Fibroblast of peridontal ligament (primary cell): ENCODE measurements around the gene AHSG.
A peak's percentile ranks its signal among the peaks of the same experiment; 100 is the strongest.
"Not testable (repeated sequence)": the region's sequence is repeated elsewhere in the genome, so short reads cannot be mapped to it uniquely, and the experiment has no call there.

Source experiments
- DNase-seq: peaks from one replicate; pipeline ENCODE4 v3.0.0-alpha.2; 2010; ENCODE audit errors: extremely low read depth

AHSG gene

GRCh38 chr3:186612721-186613636 is at the start of gene AHSG:
AHSG (plus strand) TSS chr3:186613060; CDS start chr3:186613142, 82 bp downstream.
- DNase-seq, result no peak

GRCh38 chr3:186564586-186564985 is 48.3 kb upstream of the AHSG start:
- no peak for DNase-seq

- peak; percentile 14 for DNase-seq
Observed at GRCh38 chr3:186566772-186567071, 46.1 kb upstream of the AHSG start.

- DNase-seq, result peak; percentile 82
Observed at GRCh38 chr3:186567072-186567921, 45.6 kb upstream of the AHSG start, which contains the start of gene TBCCD1. TBCCD1 (minus strand) TSS chr3:186567339; CDS start chr3:186564329, 3,010 bp downstream.

- not testable (repeated sequence) for DNase-seq
Observed at GRCh38 chr3:186569361-186569760, 43.5 kb upstream of the AHSG start.

- DNase-seq, result no peak
Observed at GRCh38 chr3:186569779-186570095, 43.1 kb upstream of the AHSG start.

- peak; percentile 100 for DNase-seq
Observed at GRCh38 chr3:186570096-186570940, 42.5 kb upstream of the AHSG start, which contains the start of gene DNAJB11. DNAJB11 (plus strand) TSS chr3:186570720; CDS start chr3:186570898, 178 bp downstream.

GRCh38 chr3:186570941-186571643 is 41.8 kb upstream of the AHSG start:
- no peak for DNase-seq

- no peak for DNase-seq
Observed at GRCh38 chr3:186571644-186572013, 41.2 kb upstream of the AHSG start.

GRCh38 chr3:186577521-186577920 is 35.3 kb upstream of the AHSG start:
- no peak for DNase-seq

GRCh38 chr3:186580785-186581184 is 32.1 kb upstream of the AHSG start:
- DNase-seq, result no peak

GRCh38 chr3:186582541-186582940 is 30.3 kb upstream of the AHSG start:
- no peak for DNase-seq

GRCh38 chr3:186583831-186584230 is 29.0 kb upstream of the AHSG start:
- DNase-seq, result peak; percentile 36

GRCh38 chr3:186586245-186586644 is 26.6 kb upstream of the AHSG start:
- not testable (repeated sequence) for DNase-seq

GRCh38 chr3:186587183-186587582 is 25.7 kb upstream of the AHSG start:
- no peak for DNase-seq

GRCh38 chr3:186588632-186589031 is 24.2 kb upstream of the AHSG start:
- no peak for DNase-seq

GRCh38 chr3:186589121-186589520 is 23.7 kb upstream of the AHSG start:
- DNase-seq, result peak; percentile 47

- DNase-seq, result no peak
Observed at GRCh38 chr3:186589856-186590579, 22.8 kb upstream of the AHSG start.

- DNase-seq, result no peak
Observed at GRCh38 chr3:186590580-186591295, 22.1 kb upstream of the AHSG start.

- DNase-seq, result no peak
Observed at GRCh38 chr3:186592682-186593081, 20.2 kb upstream of the AHSG start.
